ENCODE results near the gene CAMK2G. TPM values are rescaled to one million over a fixed set of nuclear protein-coding genes. Genes with fewer than 3 reads are reported as not detected.

Gene CAMK2G
- polyA plus RNA-seq, 4 donors, result 20.0 to 32.1 (median 22.8) TPM

DNA sequence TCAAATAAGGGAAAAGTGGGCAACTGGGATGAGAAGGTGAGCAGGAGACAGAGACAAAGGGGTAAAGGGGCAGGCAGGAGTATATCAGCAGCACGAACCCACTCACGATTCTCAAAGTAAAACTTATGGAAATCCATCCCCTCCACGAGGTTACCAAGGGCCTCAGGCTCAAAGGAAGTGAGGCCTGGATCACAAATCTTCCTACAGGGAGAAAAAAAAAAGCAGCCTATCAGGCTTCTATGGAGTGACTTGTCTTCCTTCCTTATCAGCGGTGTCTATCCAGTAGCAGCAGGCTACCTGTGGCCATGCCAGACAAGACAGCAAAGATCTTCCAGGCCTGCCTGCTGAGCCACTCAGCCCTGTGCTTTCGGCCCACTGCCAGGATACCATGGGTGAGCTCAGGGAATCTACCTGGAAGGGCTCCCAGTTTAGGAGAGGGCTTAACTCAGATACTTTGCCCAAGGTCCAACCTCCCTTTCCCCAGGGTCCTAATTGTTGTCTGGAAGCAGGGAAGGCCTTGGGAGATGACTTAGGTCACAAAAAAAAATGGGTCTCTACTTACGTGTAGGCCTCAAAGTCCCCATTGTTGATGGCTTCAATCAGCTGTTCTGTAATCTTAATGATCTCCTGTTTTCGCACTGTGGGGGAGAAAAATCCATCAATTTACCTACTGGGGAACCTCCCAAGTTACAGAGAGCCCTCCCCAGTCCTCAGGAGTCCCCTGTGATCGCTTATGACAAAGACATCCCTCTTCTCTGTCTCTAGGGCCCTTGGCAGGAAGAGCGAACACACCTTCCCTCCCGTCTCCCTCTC, 57.2 kb downstream of the CAMK2G start:
- no peak for DNase-seq (ENCODE audit: low read depth in 4 of 4, low spot score in 3 of 4)

- DNase-seq (ENCODE audit: low read depth in 4 of 4, low spot score in 3 of 4), result no peak
Observed at GRCh38 chr10:73815719-73816030, 58.7 kb downstream of the CAMK2G start.

DNA sequence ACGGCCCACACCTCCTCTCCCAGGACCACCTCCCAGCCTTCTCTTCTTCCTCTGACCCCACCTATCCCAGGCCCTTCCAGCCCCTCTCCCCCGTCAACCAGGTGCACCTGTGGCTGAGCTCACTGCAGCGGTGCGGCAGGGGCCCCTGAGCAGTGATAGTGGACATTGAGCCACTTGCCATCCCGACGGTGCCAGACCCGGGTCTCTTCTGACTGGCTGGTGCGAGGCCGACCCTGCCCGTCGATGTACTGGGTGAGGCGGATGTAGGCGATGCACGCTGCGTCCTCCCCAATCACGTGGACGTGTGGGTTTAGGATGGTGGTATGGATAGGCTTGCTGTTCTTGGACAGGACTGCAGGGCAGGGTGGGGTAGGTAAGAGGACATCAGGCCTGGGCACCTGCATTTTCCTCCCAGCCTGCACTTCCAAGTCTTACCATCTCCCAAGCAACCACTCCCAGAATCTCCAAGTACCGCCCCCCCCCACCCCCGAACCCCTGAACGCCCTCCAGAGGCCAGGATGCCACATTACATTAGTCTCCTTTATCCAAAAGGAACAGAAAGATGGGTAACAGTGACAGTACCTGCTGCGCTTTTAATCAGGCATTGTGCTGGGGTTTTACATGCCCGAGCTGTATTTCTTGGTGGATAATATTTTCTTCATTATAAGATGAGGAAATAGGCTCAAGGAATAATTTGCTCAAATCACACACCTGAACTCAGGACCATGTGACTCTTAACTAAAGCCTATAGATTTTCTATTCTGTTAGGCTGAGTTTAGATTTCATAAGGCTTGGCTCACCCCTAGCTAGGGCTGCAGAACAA, 59.2 kb downstream of the CAMK2G start:
- DNase-seq (ENCODE audit: low read depth in 4 of 4, low spot score in 3 of 4), result no peak

GRCh38 chr10:73814276-73814895, 60.0 kb downstream of the CAMK2G start:
- DNase-seq (ENCODE audit: low read depth in 4 of 4, low spot score in 3 of 4), result no peak

GRCh38 chr10:73813333-73813732, 61.0 kb downstream of the CAMK2G start:
- DNase-seq (ENCODE audit: low read depth in 4 of 4, low spot score in 3 of 4), result no peak

GRCh38 chr10:73812657-73813056, 61.7 kb downstream of the CAMK2G start:
- DNase-seq (ENCODE audit: low read depth in 4 of 4, low spot score in 3 of 4), result no peak

- DNase-seq (ENCODE audit: low read depth in 4 of 4, low spot score in 3 of 4), result no peak
Observed at GRCh38 chr10:73810735-73811465, 63.5 kb downstream of the CAMK2G start.

GRCh38 chr10:73810358-73810734, 64.0 kb downstream of the CAMK2G start:
- DNase-seq (ENCODE audit: low read depth in 4 of 4, low spot score in 3 of 4), result no peak

DNA sequence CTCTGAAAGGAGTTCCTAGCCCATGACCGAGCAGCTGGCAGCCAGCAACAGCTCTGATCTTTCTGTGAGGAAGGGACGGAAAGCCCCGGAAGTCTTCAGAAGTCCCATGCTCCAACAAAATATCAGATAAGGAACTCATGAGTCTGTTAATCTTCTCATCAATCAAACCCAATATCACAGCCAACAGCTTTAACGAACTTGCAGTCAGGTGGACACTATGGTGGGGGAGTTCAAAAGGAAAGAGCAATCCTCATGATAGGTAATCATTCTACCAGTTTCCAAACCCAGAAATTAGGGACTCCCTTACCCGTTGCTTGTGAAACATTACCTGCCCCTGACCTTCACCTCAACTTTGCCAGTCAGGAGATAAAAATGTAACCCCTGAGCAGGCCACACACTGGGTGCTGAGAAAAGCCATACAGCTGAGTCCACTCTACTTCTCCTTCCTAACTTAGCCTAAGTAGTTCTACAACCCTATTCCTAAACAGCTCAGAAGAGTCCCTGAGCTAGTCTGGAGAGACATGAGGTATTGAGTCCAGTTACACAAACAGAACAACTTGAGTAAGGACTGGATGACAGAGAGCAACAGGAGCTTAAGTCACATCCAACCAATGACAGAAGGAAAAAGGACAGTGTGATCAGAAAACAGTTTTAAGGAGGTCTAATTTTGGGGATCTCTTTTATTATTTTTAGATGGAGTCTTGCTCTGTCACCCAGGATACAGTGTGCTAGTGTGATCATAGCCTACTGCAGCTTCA, 65.1 kb downstream of the CAMK2G start:
- no peak for DNase-seq (ENCODE audit: low read depth in 4 of 4, low spot score in 3 of 4)

GRCh38 chr10:73808021-73808815, 66.1 kb downstream of the CAMK2G start:
- no peak for DNase-seq (ENCODE audit: low read depth in 4 of 4, low spot score in 3 of 4)

DNA sequence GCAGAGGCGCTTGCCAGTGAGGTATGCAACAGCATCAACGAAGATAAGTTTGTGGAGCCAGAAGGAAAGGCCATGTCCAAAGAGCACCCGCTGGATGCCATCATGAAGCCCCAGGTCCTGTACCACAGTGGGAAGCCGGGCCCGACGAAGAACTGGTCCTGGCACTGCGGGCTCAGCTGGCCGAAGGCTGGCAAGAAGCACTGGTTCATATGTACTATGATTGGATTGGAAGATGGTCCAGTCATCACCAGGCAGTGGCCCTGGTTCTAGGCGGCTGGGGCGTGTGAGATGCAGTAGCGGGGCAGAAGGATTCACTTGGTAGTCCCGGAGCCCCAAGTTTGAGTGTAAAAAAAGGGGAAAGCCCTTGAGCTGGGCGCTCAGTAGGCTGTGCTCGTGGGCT, 66.9 kb downstream of the CAMK2G start:
- no peak for DNase-seq (ENCODE audit: low read depth in 4 of 4, low spot score in 3 of 4)

GRCh38 chr10:73806176-73806950, 68.0 kb downstream of the CAMK2G start:
- no peak for DNase-seq (ENCODE audit: low read depth in 4 of 4, low spot score in 3 of 4)

DNA sequence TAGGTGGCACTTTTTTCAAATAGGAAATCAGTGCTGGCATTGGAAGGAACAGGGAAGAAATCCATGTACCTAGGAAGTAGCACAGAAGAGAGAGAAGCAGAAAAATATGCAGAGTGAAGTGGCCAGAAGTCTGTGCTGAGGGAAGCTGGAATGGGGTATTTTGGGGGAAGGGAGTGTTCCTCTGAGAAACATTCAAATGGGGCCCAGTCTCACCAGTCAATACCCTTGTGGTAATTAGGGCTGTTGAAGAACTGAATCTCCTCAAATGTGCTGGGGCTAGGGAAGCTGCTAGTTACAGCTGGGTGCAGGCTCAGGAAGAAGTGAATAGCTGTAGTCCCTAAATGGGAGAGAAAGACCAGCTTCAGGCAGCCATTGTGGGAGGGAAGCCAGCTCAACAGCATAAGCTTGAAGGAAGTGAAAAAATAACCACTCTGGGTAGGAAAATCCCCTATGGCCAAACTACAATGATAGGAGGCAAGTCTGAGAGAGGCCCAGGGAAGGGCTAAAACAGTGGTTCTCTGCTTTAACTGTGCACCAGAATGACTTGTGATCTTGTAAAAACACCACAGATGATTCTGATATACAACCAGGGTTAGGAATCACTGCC, 70.6 kb downstream of the CAMK2G start:
- DNase-seq (ENCODE audit: low read depth in 4 of 4, low spot score in 3 of 4), result no peak

- DNase-seq (ENCODE audit: low read depth in 4 of 4, low spot score in 3 of 4), result no peak
Observed at GRCh38 chr10:73802276-73802991, 71.9 kb downstream of the CAMK2G start.

GRCh38 chr10:73801253-73801590, 73.1 kb downstream of the CAMK2G start:
- DNase-seq (ENCODE audit: low read depth in 4 of 4, low spot score in 3 of 4), result no peak

GRCh38 chr10:73800560-73801252, 73.6 kb downstream of the CAMK2G start:
- DNase-seq (ENCODE audit: low read depth in 4 of 4, low spot score in 3 of 4), result no peak

- no peak for DNase-seq (ENCODE audit: low read depth in 4 of 4, low spot score in 3 of 4)
Observed at GRCh38 chr10:73799899-73800559, 74.3 kb downstream of the CAMK2G start.

Measured in left renal pelvis (tissue), 4 donors.